RWPE1 (cell line): ENCODE measurements around the gene CFAP90.

Source experiments
- CTCF ChIA-PET: fragments of 350-600 bp; sonication (Branson Sonifier 250); formaldehyde crosslinking; extraction: SDS; loops from one replicate; lab custom pipeline; 2021; lab: Yijun Ruan, JAX
- POLR2A ChIA-PET: fragments of 400-600 bp; formaldehyde crosslinking; extraction: SDS; loops from one replicate; lab custom pipeline; 2020; ENCODE audit warnings: antibody characterized with exemption; ENCODE audit not compliant: low non-redundant PET; lab: Yijun Ruan, JAX
- DNase-seq: peaks from one replicate; pipeline ENCODE4 v3.0.0; 2012; ENCODE audit warnings: low spot score
- H3K27ac ChIP-seq: fragments of 450-650 bp; 2 replicates; pipeline ENCODE4 v1.5.1; 2017
- CTCF ChIP-seq: fragments of 450-650 bp; conservative IDR thresholded peaks from 2 replicates; pipeline ENCODE4 v1.5.1; 2017; ENCODE audit warnings: low read depth, mild to moderate bottlenecking

The CFAP90 gene

GRCh38 chr5:7869474-7870136 is 18.7 kb upstream of the CFAP90 start:
- peak; percentile 36 for DNase-seq
- H3K27ac ChIP-seq = peak overlapping the region; percentile 75
- ChIA-PET POLR2A (no interaction called here), CTCF (interaction anchor here (1.4 kb wide), 1 partner anchor 18 kb away, joined by 4 read pairs; no protein-coding TSS in a partner anchor)
- no peak for TF ChIP-seq CTCF

GRCh38 chr5:7868773-7869473 is 18.0 kb upstream of the CFAP90 start, which contains the start of the genes FASTKD3 and MTRR:
Gene FASTKD3 (minus strand): TSS chr5:7869031. CDS start chr5:7868083, 948 bp downstream.
Gene MTRR (plus strand): TSS chr5:7869148. CDS start chr5:7870795, 1,647 bp downstream.
- peak within 1 kb of the TSS; percentile 75 for H3K27ac ChIP-seq
- no peak for TF ChIP-seq CTCF
- CTCF ChIA-PET = interaction anchor here (1.4 kb wide), 1 partner anchor 18 kb away, joined by 4 read pairs; no protein-coding TSS in a partner anchor
- DNase-seq = peak; percentile 95
- POLR2A ChIA-PET = interaction anchor here (0.6 kb wide), 1 partner anchor 11 kb away, joined by 3 read pairs; no protein-coding TSS in a partner anchor

GRCh38 chr5:7868427-7868772 is 17.5 kb upstream of the CFAP90 start:
- POLR2A ChIA-PET = interaction anchor here (0.6 kb wide), 1 partner anchor 11 kb away, joined by 3 read pairs; no protein-coding TSS in a partner anchor
- peak overlapping the region; percentile 75 for H3K27ac ChIP-seq
- CTCF ChIA-PET = no interaction called here
- DNase-seq = no peak
- no peak for TF ChIP-seq CTCF

GRCh38 chr5:7867260-7867659 is 16.3 kb upstream of the CFAP90 start:
- TF ChIP-seq CTCF = no peak
- ChIA-PET CTCF (no interaction called here), POLR2A (no interaction called here)
- DNase-seq = no peak
- no peak overlapping the region for H3K27ac ChIP-seq

GRCh38 chr5:7866196-7866595 is 15.3 kb upstream of the CFAP90 start:
- POLR2A ChIA-PET = no interaction called here
- no peak for DNase-seq
- no peak overlapping the region for H3K27ac ChIP-seq
- TF ChIP-seq CTCF = no peak
- CTCF ChIA-PET = no interaction called here

- DNase-seq = no peak
- ChIA-PET POLR2A (interaction anchor here (1.6 kb wide), 1 partner anchor 11 kb away, joined by 3 read pairs; the partner anchor contains the start of genes FASTKD3 and MTRR), CTCF (no interaction called here)
- no peak for TF ChIP-seq CTCF
- H3K27ac ChIP-seq = no peak overlapping the region
These were observed 7.1 kb upstream of the CFAP90 start for GRCh38 chr5:7857926-7858632.
